ENCODE data around the gene MSH3. TPM values are rescaled to one million over a fixed set of nuclear protein-coding genes. Genes with fewer than 3 reads are reported as not detected.
"Not testable (repeated sequence)": the region's sequence is repeated elsewhere in the genome, so short reads cannot be mapped to it uniquely, and the experiment has no call there.

Gene MSH3
- total and polyA plus RNA-seq, 4 donors: 4.2 to 18.1 (median 9.1) TPM

DNA sequence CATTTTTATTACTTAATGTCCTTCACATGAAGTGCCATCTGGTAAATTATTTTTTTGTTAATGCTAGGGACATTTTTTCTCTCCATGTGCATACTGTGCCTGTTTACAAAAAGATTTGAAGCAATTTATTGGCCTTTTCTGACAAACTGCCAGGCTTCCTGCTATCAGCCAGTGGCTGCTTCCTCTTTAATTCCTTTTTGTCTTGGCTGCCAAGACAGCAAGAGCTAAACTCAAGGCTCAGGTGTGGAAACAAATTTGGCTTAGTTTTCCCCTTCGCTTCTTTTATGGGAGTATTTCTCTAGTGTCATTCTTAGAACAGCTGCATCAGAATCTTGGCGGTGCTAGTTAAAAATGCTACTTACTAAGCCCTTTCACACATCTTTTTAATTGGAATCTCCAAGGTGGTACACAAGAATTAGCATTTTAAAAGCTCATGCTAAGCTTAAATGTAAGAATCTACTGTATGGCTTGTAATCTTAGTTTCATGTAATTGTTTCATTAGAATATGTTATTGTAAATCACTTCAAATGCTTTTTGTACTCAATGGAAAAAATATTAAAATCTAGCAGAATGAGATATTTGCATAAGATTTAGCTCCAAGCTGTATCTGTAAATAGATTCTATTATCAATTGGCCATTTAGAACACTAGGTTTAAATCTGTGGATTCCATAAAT, 171.5 kb downstream of the MSH3 start:
- Histone ChIP-seq H3K36me3 (ENCODE audit: control insufficient read depth in 1 of 2, insufficient read depth in 2 of 2, low read length in 1 of 2) (peaks cover 0 to 1% of the 10 kb centered on the region in 2 donors), H3K4me3 (ENCODE audit: low read length in 2 of 2) (no peak overlapping the region), H3K4me1 (ENCODE audit: control insufficient read depth in 1 of 2, insufficient read depth in 2 of 2, low read length in 2 of 2) (no peaks in the 10 kb centered on the region), H3K9me3 (ENCODE audit: control insufficient read depth, low read length) (peaks cover 2% of the 10 kb centered on the region), H3K27me3 (ENCODE audit: control insufficient read depth in 1 of 2, insufficient read depth in 2 of 2, low read length in 1 of 2) (no peaks in the 10 kb centered on the region), H3K27ac (ENCODE audit: low read depth in 1 of 2, low read length in 2 of 2) (no peak overlapping the region)
- DNase-seq: no peak
- intact Hi-C loops (cut with DNase I): no loop called here
- WGBS, 2 donors: 89 to 93% methylated on average over 2 of the region's 2 CpGs
- no peak for ATAC-seq (ENCODE audit: low FRiP score)

DNA sequence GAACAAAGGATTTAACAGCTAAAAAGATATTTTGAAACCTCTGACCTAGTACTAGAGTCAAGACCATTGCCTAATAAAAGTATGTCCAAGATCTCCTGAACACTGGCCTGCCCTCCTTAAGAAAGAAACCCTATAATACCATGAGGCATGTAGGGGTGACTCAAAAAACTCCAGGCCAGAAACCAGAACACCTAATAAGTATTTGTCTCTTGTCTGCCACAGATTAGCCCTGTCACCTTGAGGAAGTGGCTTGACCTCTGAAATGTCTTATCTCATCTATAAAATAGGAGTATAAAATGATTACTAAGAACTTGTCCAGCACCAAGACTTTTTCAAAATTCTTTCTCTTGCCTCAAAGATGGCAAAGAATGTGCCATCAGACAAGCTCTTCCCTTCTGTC, 180.3 kb downstream of the MSH3 start:
- intact Hi-C loops (cut with DNase I): no loop called here
- no peaks in the 10 kb centered on the region for H3K36me3 ChIP-seq (ENCODE audit: control insufficient read depth in 1 of 2, insufficient read depth in 2 of 2, low read length in 1 of 2)
- H3K27ac ChIP-seq (ENCODE audit: low read depth in 1 of 2, low read length in 2 of 2): no peak overlapping the region
- no peaks in the 10 kb centered on the region for H3K27me3 ChIP-seq (ENCODE audit: control insufficient read depth in 1 of 2, insufficient read depth in 2 of 2, low read length in 1 of 2)
- H3K9me3 ChIP-seq (ENCODE audit: control insufficient read depth, low read length): no peaks in the 10 kb centered on the region
- no peak for DNase-seq
- no peak for ATAC-seq (ENCODE audit: low FRiP score)
- no peak overlapping the region for H3K4me3 ChIP-seq (ENCODE audit: low read length in 2 of 2)
- no peaks in the 10 kb centered on the region for H3K4me1 ChIP-seq (ENCODE audit: control insufficient read depth in 1 of 2, insufficient read depth in 2 of 2, low read length in 2 of 2)

DNA sequence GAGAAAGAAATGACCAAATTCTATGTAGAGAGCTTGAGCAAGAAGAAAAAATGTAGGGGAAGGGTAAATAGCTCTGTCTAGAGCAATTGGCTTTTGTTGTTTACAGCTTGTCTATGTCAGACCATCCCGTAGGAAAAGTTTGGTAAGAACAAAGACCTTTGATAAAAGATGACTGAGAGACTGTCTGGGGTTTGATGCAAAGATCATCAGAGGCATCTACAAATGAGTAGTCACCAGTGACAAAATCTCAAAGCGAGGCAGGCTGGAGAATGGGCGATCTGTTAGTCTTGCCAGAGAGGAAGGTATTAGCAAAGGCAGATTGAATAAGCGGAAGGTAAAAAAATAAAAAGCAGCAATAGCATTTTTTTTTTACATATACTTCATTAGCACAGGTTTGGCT, 180.7 kb downstream of the MSH3 start:
- ATAC-seq (ENCODE audit: low FRiP score) (no peak), DNase-seq (no peak)
- H3K4me1 ChIP-seq (ENCODE audit: control insufficient read depth in 1 of 2, insufficient read depth in 2 of 2, low read length in 2 of 2): no peaks in the 10 kb centered on the region
- WGBS, 2 donors: 93 to 94% methylated on average over 4 of the region's 4 CpGs
- H3K4me3 ChIP-seq (ENCODE audit: low read length in 2 of 2): no peak overlapping the region
- no peaks in the 10 kb centered on the region for H3K9me3 ChIP-seq (ENCODE audit: control insufficient read depth, low read length)
- H3K27me3 ChIP-seq (ENCODE audit: control insufficient read depth in 1 of 2, insufficient read depth in 2 of 2, low read length in 1 of 2): no peaks in the 10 kb centered on the region
- no peaks in the 10 kb centered on the region for H3K36me3 ChIP-seq (ENCODE audit: control insufficient read depth in 1 of 2, insufficient read depth in 2 of 2, low read length in 1 of 2)
- intact Hi-C loops (cut with DNase I): no loop called here
- no peak overlapping the region for H3K27ac ChIP-seq (ENCODE audit: low read depth in 1 of 2, low read length in 2 of 2)

DNA sequence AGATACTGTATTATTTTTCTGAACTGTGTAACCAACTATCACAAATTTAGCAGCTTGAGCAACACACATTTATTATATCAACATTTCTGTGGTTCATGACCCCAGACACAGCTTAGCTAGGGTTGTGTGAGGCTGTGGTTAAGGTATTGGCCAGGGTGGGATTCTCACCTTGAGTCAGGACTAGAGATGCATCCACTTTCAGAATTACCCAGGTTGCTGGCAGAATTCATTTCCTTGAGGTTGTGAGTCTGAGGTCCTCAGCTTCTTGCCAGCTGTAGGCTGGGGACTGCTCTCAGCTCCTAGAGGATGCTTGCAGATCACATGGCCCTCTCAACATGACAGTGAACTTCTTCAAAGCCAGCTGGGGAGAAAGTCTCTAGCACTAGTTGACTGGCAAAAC, 183.2 kb downstream of the MSH3 start:
- no peaks in the 10 kb centered on the region for H3K36me3 ChIP-seq (ENCODE audit: control insufficient read depth in 1 of 2, insufficient read depth in 2 of 2, low read length in 1 of 2)
- no peaks in the 10 kb centered on the region for H3K27me3 ChIP-seq (ENCODE audit: control insufficient read depth in 1 of 2, insufficient read depth in 2 of 2, low read length in 1 of 2)
- H3K27ac ChIP-seq (ENCODE audit: low read depth in 1 of 2, low read length in 2 of 2): no peak overlapping the region
- DNase-seq (no peak), ATAC-seq (ENCODE audit: low FRiP score) (no peak)
- H3K9me3 ChIP-seq (ENCODE audit: control insufficient read depth, low read length): no peaks in the 10 kb centered on the region
- no peaks in the 10 kb centered on the region for H3K4me1 ChIP-seq (ENCODE audit: control insufficient read depth in 1 of 2, insufficient read depth in 2 of 2, low read length in 2 of 2)
- intact Hi-C loops (cut with DNase I): no loop called here
- H3K4me3 ChIP-seq (ENCODE audit: low read length in 2 of 2): no peak overlapping the region

DNA sequence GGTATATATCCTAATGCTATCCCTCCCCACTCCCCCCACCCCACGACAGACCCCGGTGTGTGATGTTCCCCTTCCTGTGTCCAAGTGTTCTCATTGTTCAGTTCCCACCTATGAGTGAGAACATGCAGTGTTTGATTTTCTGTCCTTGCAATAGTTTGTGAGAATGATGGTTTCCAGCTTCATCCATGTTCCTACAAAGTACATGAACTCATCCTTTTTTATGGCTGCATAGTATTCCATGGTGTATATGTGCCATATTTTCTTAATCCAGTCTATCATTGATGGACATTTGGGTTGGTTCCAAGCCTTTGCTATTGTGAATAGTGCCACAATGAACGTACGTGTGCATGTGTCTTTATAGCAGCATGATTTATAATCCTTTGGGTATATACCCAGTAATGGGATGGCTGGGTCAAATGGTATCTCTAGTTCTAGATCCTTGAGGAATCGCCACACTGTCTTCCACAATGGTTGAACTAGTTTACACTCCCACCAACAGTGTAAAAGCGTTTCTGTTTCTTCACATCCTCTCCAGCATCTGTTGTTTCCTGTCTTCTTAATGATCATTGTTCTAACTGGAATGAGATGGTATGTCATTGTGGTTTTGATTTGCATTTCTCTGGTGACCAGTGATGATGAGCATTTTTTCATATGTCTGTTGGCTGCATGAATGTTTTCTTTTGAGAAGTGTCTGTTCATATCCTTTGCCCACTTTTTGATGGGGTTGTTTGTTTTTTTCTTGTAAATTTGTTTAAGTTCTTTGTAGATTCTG, 186.8 kb downstream of the MSH3 start:
- H3K4me3 ChIP-seq (ENCODE audit: low read length in 2 of 2); H3K27me3 ChIP-seq (ENCODE audit: control insufficient read depth in 1 of 2, insufficient read depth in 2 of 2, low read length in 1 of 2); intact Hi-C loops (cut with DNase I); H3K4me1 ChIP-seq (ENCODE audit: control insufficient read depth in 1 of 2, insufficient read depth in 2 of 2, low read length in 2 of 2); H3K27ac ChIP-seq (ENCODE audit: low read depth in 1 of 2, low read length in 2 of 2); ATAC-seq (ENCODE audit: low FRiP score); H3K9me3 ChIP-seq (ENCODE audit: control insufficient read depth, low read length); H3K36me3 ChIP-seq (ENCODE audit: control insufficient read depth in 1 of 2, insufficient read depth in 2 of 2, low read length in 1 of 2); DNase-seq: not testable (repeated sequence)
- WGBS, 2 donors: 92 to 94% methylated on average over 6 of the region's 6 CpGs

DNA sequence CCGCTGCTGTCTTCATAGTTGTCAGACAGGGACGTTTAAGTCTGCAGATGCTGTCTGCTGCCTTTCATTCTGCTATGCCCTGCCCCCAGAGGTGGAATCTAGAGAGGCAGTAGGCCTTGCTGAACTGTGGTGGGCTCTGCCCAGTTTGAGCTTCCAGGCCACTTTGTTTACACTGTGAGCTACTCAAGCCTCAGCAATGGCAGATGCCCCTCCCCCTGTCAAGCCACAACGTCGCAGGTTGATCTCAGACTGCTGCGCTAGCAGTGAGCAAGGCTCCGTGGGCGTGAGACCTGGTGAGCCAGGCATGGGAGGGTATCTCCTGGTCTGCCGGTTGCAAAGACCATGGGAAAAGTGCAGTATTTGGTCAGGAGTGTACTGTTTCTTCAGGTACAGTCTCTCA, 192.0 kb downstream of the MSH3 start:
- H3K36me3 ChIP-seq (ENCODE audit: control insufficient read depth in 1 of 2, insufficient read depth in 2 of 2, low read length in 1 of 2); H3K4me3 ChIP-seq (ENCODE audit: low read length in 2 of 2); ATAC-seq (ENCODE audit: low FRiP score); intact Hi-C loops (cut with DNase I); H3K9me3 ChIP-seq (ENCODE audit: control insufficient read depth, low read length); H3K27ac ChIP-seq (ENCODE audit: low read depth in 1 of 2, low read length in 2 of 2); H3K4me1 ChIP-seq (ENCODE audit: control insufficient read depth in 1 of 2, insufficient read depth in 2 of 2, low read length in 2 of 2); H3K27me3 ChIP-seq (ENCODE audit: control insufficient read depth in 1 of 2, insufficient read depth in 2 of 2, low read length in 1 of 2); DNase-seq: not testable (repeated sequence)
- WGBS, 2 donors: 80 to 86% methylated on average over 8 of the region's 8 CpGs

DNA sequence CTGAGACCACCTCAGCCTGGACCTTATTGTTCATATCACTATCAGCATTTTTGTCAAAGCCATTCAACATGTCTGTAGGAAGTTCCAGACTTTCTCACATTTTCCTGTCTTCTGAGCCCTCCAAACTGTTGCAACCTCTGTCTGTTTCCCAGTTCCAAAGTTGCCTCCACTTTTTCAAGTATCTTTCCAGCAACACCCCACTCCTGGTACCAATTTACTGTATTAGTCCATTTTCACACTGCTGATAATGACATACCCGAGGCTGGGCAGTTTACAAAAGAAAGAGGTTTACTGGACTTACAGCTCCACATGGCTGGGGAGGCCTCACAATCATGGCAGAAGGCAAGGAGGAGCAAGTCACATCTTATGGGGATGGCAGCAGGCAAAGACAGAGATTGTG, 195.7 kb downstream of the MSH3 start:
- H3K36me3 ChIP-seq (ENCODE audit: control insufficient read depth in 1 of 2, insufficient read depth in 2 of 2, low read length in 1 of 2); ATAC-seq (ENCODE audit: low FRiP score); intact Hi-C loops (cut with DNase I); H3K27me3 ChIP-seq (ENCODE audit: control insufficient read depth in 1 of 2, insufficient read depth in 2 of 2, low read length in 1 of 2); DNase-seq; H3K4me1 ChIP-seq (ENCODE audit: control insufficient read depth in 1 of 2, insufficient read depth in 2 of 2, low read length in 2 of 2); H3K27ac ChIP-seq (ENCODE audit: low read depth in 1 of 2, low read length in 2 of 2); H3K4me3 ChIP-seq (ENCODE audit: low read length in 2 of 2); H3K9me3 ChIP-seq (ENCODE audit: control insufficient read depth, low read length): not testable (repeated sequence)
- 96 to 100% methylated on average over 1 of the region's 1 CpG for WGBS, 2 donors

DNA sequence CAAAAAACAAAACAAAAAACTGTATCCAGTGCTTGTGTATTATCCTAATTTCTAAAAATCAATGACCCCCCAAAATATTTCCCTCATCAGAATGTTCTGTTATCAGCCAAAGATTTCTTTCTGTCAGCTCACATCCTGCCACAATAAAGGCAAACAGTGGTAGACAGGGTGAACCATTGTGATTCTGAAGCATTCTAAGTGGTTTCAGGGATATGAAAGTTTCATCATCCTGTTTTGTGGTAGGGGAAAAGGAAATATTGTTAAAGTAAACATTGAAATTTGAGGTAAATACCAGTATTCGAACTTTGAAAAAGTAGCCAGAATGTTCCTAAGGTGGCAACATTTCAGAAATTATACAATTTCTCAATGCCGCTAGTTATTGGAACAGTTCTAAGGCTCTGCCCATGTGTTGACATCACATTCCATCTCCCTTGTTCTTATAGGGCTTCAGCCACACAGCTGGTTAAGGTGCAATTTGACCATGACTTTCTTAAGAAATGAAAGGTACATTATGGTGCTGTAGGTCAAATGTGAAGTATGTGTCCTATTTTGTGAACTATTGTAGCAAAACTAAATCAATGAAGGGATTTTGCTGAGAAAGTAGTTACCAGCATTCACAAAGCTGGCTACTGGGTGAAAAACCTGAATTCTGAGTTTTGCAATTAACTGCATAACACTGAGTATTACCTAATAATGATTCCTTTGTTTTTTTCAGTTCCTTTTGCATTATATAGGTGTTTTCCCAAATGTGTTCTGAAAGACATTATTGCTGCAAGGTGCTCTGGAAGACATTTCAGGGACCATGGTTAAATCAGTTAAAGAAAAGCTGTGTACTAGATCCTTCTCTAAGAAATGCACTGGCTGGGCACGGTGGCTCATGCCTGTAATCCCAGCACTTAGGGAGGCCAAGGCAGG, 198.1 kb downstream of the MSH3 start:
- no peak overlapping the region for H3K4me3 ChIP-seq (ENCODE audit: low read length in 2 of 2)
- 89 to 92% methylated on average over 3 of the region's 3 CpGs for WGBS, 2 donors
- H3K27me3 ChIP-seq (ENCODE audit: control insufficient read depth in 1 of 2, insufficient read depth in 2 of 2, low read length in 1 of 2): no peaks in the 10 kb centered on the region
- ATAC-seq (ENCODE audit: low FRiP score) (no peak), DNase-seq (no peak)
- H3K27ac ChIP-seq (ENCODE audit: low read depth in 1 of 2, low read length in 2 of 2): no peak overlapping the region
- H3K36me3 ChIP-seq (ENCODE audit: control insufficient read depth in 1 of 2, insufficient read depth in 2 of 2, low read length in 1 of 2): peaks cover 0 to 5% of the 10 kb centered on the region in 2 donors
- no peaks in the 10 kb centered on the region for H3K4me1 ChIP-seq (ENCODE audit: control insufficient read depth in 1 of 2, insufficient read depth in 2 of 2, low read length in 2 of 2)
- H3K9me3 ChIP-seq (ENCODE audit: control insufficient read depth, low read length): peaks cover 3% of the 10 kb centered on the region
- intact Hi-C loops (cut with DNase I): no loop called here

All from aorta (tissue), 5 donors.